ENCODE results near the gene NCOA7. TPM values are rescaled to one million over a fixed set of nuclear protein-coding genes. Genes with fewer than 3 reads are reported as not detected.

The NCOA7 gene
- total and polyA plus RNA-seq, 9 of the 15 experiments (the other 6 are each of a cell fraction or from before 2014, with no cell fraction given) = 5.8 to 14.6 (median 9.3) TPM

DNA sequence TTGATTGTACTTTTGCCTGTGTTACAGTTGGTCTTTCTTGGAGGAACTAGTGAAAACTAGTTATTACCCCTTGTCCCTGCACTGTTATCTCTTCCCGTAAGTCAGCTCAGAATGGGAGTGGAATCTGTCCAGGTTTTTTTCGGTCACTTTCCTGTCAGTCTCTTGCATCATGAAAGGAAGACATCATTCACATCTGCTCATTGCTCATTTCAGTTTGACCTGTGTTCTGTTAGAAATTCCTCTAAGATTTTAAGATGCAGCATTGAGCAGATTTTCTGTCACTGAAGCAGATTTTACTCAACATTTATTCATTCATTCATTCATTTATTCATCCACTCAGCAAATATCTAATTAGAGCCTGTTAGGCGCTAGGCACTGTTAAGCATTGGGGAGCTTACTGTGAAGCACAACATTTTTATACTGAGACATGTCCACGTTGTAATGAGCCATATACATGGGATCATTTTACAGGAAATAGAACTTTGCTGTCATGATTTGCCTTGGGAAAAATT is 132.7 kb downstream of the NCOA7 start (continued):
- TF ChIP-seq SMARCB1 (IDR thresholded peaks at IDR 0.05; ENCODE audit: insufficient read length, low read depth) (no peak), CREM (IDR thresholded peaks at IDR 0.05; ENCODE audit: low read depth) (no peak), ZNF311 (CRISPR knock-in tag; IDR thresholded peaks at IDR 0.05) (no peak), RBM34 (IDR thresholded peaks at IDR 0.05; ENCODE audit: borderline replicate concordance, insufficient read depth, low read length) (no peak), PHB2 (IDR thresholded peaks at IDR 0.05; ENCODE audit: low read depth) (no peak), FOSL1 (tag; conservative IDR thresholded peaks at IDR 0.05) (no peak), SRSF7 (optimal IDR thresholded peaks at IDR 0.05; ENCODE audit: low read depth, low read length) (no peak), SIN3B (IDR thresholded peaks at IDR 0.05; ENCODE audit: low read depth) (no peak), ZNF644 (tag; IDR thresholded peaks at IDR 0.05; ENCODE audit: low read depth) (peak; percentile 59; the same call in 1 of the 2 replicates), ZNF23 (CRISPR knock-in tag; IDR thresholded peaks at IDR 0.05) (no peak), ZSCAN32 (CRISPR knock-in tag; IDR thresholded peaks at IDR 0.05) (peak; percentile 57; the same call in 1 of the 2 replicates), TRIM28 (IDR thresholded peaks at IDR 0.05) (no peak), MYC (IDR thresholded peaks at IDR 0.05; ENCODE audit: low read depth, low read length) (0 out of 2 replicates have a peak, but pooled peaks have one; percentile 49), MYC (CRISPR knock-in tag; IDR thresholded peaks at IDR 0.05; ENCODE audit: borderline replicate concordance, low read depth) (no peak), ETV5 (CRISPR knock-in tag; IDR thresholded peaks at IDR 0.05; ENCODE audit: low read depth) (no peak), CC2D1A (IDR thresholded peaks at IDR 0.05) (no peak), NBN (IDR thresholded peaks at IDR 0.05; ENCODE audit: low read depth) (peak; percentile 58; the same call in 1 of the 2 replicates), BRF1 (IDR thresholded peaks at IDR 0.05; ENCODE audit: borderline replicate concordance, extremely low read depth, insufficient read length) (no peak), NCOA2 (IDR thresholded peaks at IDR 0.05; ENCODE audit: partially characterized antibody in 2 of 2) (no peak), ESRRB (CRISPR knock-in tag; IDR thresholded peaks at IDR 0.05; ENCODE audit: borderline replicate concordance) (no peak), ZZZ3 (IDR thresholded peaks at IDR 0.05) (no peak), PTRF (tag; IDR thresholded peaks at IDR 0.05) (0 out of 2 replicates have a peak, but pooled peaks have one; percentile 10), ZNF124 (CRISPR knock-in tag; IDR thresholded peaks at IDR 0.05) (no peak)
- TF ChIP-seq, protein P1, sequence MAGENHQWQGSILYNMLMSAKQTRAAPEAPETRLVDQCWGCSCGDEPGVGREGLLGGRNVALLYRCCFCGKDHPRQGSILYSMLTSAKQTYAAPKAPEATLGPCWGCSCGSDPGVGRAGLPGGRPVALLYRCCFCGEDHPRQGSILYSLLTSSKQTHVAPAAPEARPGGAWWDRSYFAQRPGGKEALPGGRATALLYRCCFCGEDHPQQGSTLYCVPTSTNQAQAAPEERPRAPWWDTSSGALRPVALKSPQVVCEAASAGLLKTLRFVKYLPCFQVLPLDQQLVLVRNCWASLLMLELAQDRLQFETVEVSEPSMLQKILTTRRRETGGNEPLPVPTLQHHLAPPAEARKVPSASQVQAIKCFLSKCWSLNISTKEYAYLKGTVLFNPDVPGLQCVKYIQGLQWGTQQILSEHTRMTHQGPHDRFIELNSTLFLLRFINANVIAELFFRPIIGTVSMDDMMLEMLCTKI (IDR thresholded peaks at IDR 0.05; ENCODE audit: partially characterized antibody) = no peak
- TF ChIP-seq, protein P2, sequence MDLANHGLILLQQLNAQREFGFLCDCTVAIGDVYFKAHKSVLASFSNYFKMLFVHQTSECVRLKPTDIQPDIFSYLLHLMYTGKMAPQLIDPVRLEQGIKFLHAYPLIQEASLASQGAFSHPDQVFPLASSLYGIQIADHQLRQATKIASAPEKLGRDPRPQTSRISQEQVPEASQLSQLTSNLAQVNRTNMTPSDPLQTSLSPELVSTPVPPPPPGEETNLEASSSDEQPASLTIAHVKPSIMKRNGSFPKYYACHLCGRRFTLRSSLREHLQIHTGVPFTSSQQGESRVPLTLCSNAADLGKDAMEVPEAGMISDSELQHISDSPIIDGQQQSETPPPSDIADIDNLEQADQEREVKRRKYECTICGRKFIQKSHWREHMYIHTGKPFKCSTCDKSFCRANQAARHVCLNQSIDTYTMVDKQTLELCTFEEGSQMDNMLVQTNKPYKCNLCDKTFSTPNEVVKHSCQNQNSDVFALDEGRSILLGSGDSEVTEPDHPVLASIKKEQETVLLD (IDR thresholded peaks at IDR 0.05) = no peak
- TF ChIP-seq, protein P3, sequence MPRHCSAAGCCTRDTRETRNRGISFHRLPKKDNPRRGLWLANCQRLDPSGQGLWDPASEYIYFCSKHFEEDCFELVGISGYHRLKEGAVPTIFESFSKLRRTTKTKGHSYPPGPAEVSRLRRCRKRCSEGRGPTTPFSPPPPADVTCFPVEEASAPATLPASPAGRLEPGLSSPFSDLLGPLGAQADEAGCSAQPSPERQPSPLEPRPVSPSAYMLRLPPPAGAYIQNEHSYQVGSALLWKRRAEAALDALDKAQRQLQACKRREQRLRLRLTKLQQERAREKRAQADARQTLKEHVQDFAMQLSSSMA (CRISPR knock-in tag; IDR thresholded peaks at IDR 0.05) = no peak
- TF ChIP-seq, protein P4, sequence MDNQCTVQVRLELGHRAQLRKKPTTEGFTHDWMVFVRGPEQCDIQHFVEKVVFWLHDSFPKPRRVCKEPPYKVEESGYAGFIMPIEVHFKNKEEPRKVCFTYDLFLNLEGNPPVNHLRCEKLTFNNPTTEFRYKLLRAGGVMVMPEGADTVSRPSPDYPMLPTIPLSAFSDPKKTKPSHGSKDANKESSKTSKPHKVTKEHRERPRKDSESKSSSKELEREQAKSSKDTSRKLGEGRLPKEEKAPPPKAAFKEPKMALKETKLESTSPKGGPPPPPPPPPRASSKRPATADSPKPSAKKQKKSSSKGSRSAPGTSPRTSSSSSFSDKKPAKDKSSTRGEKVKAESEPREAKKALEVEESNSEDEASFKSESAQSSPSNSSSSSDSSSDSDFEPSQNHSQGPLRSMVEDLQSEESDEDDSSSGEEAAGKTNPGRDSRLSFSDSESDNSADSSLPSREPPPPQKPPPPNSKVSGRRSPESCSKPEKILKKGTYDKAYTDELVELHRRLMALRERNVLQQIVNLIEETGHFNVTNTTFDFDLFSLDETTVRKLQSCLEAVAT (IDR thresholded peaks at IDR 0.05) = no peak
